NCI-H69 (cell line): ENCODE data around the gene RRP1B.
"Not testable (repeated sequence)": the region's sequence is repeated elsewhere in the genome, so short reads cannot be mapped to it uniquely, and the experiment has no call there.

Experiments
- DNase-seq: peaks from one replicate; lab custom pipeline; 2025; lab: John Stamatoyannopoulos, UW

Gene RRP1B, protein sequence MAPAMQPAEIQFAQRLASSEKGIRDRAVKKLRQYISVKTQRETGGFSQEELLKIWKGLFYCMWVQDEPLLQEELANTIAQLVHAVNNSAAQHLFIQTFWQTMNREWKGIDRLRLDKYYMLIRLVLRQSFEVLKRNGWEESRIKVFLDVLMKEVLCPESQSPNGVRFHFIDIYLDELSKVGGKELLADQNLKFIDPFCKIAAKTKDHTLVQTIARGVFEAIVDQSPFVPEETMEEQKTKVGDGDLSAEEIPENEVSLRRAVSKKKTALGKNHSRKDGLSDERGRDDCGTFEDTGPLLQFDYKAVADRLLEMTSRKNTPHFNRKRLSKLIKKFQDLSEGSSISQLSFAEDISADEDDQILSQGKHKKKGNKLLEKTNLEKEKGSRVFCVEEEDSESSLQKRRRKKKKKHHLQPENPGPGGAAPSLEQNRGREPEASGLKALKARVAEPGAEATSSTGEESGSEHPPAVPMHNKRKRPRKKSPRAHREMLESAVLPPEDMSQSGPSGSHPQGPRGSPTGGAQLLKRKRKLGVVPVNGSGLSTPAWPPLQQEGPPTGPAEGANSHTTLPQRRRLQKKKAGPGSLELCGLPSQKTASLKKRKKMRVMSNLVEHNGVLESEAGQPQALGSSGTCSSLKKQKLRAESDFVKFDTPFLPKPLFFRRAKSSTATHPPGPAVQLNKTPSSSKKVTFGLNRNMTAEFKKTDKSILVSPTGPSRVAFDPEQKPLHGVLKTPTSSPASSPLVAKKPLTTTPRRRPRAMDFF

GRCh38 chr21:43659136-43660000 is at the start of gene RRP1B, which contains the start of gene HSF2BP:
RRP1B (plus strand) TSS chr21:43659560; CDS start chr21:43659665, 105 bp downstream.
HSF2BP (minus strand) TSS chr21:43659488; CDS start chr21:43658096, 1,392 bp downstream.
- peak; percentile 97 for DNase-seq

DNA sequence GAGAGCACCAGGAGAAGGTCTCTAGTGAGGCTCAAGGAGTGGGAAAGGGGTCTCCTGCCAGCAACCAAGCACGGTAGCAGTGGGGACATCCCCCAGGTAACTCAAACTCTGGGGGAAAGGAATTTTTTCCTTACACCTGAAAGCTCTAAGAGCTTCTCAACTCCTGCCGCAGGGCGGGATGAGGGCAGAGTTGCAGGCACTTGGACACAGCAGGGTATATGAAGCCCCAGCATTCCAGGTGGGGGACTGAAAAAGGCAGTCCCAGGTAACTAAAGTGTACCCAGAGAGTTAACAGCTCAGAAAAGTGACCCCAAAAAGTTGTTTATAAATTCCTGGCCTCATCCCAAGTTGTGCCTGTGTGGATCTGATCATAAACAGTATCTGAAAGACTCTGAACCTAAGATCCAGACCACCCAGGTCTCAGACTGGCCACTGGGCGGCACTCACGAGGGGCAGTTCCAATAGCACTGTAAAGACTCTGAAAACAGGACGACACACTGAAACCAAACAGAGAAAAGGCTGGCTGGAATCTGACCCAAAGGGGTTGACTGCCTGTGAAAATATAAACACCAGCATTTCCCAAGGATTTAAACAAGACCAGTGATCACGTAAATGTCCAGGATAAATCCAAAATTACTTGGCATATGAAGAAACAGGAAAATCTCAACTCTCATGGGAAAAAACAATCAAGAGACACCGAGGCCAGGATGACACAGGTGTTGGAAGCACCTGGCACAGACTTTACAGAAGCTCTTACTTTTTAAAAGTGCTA is 47.6 kb upstream of the RRP1B start:
- peak; percentile 81 for DNase-seq

DNA sequence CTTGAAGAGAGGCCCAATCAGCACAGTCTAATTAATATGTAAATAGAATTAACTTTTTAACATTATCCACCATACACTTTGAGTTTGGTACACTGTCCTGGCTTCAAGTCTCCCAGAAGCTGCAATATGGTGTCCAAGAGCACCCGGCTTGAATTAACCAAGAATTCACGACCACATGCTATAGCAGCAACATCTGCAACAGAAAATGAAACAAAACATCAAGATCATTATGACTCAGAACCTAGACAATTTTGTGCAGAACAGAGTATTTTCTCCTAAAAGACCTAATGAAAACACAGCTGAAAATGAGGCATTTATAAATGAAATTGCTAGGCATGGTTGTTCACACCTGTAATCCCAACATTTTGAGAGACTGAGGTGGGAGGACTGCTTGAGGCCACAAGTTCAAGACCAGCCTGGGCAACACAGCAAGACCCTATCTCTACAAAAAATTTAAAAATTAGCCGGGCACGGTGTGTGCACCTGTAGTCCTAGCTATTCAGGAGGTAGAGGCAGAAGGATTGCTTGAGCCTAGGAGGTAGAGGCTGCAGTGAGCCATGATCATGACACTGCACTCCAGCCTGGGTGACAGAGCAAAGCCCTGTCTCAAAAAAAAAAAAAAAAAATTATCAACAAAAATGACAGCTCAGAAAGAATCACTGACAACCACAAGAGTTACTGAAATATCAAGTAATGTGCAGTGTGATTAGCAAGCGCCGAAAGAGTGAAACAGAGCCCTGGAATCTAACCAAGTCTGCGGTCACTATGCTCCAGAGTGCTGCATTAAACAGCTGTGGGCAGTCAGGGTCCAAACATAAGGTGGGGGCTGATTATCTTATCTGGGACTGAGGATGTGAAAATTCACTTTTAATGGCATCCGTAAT is 45.4 kb upstream of the RRP1B start:
- no peak for DNase-seq

DNA sequence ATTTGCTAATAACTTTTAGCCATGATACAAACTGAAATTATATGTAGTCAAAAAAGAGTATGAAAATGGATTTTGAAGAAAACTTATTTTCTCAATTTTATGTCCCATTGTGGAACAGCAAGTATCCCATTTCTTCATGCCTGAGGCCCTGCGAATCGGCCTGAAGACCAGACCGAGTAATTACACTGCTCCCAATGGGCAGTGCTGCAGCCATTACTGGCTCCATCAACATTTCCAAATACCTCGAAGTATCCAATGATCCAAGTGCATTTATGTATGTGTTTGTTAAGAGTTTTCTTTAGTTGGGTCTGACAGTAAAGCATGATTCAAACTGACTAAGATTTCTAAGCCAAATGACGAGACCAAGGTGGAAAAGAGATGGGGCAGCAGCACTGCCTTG is 44.5 kb upstream of the RRP1B start:
- DNase-seq, result no peak

GRCh38 chr21:43616861-43617260 is 42.5 kb upstream of the RRP1B start:
- not testable (repeated sequence) for DNase-seq

- no peak for DNase-seq
Observed at GRCh38 chr21:43618940-43619339, 40.4 kb upstream of the RRP1B start.

DNA sequence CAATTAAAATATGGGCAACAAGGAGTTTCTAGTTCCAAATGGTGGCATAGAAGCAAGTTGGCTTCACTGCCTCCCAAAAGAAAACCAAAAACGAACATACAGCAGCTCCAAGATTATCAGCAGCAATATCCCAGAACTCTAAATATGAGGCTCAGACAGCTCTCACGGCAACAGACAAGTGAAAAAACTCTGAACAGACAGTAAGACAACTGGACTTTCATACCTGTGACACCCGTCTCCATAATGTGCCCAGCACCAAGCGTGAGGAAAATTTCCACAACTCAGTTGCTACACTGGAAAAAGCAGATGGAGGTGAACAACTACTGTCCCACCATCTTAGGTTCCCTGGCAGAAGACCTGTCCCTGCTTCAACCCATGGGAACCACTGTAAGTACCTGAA is 40.0 kb upstream of the RRP1B start:
- DNase-seq, result no peak

GRCh38 chr21:43619856-43620255 is 39.5 kb upstream of the RRP1B start:
- peak; percentile 34 for DNase-seq

DNA sequence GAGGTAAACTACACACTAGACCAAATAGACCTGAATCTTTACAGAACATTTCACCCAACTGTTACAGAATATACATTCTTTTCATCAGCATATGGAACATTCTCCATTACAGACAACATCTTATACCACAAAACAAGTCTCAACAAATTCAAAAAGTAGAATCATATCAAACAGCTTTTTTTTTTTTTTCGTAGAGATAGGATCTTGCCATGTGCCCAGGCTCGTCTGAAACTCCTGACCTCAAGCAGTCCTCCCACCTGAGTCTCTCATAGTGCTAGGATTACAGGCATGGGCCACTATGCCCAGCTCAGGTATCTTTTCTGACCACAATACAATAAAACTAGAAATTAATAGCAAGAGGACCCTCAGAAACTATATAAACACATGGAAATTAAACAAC is 36.6 kb upstream of the RRP1B start:
- no peak for DNase-seq

GRCh38 chr21:43623588-43623987 is 35.8 kb upstream of the RRP1B start:
- no peak for DNase-seq

- DNase-seq, result peak; percentile 38
Observed at GRCh38 chr21:43624339-43624738, 35.0 kb upstream of the RRP1B start.

- no peak for DNase-seq
Observed at GRCh38 chr21:43626390-43626789, 33.0 kb upstream of the RRP1B start.

DNA sequence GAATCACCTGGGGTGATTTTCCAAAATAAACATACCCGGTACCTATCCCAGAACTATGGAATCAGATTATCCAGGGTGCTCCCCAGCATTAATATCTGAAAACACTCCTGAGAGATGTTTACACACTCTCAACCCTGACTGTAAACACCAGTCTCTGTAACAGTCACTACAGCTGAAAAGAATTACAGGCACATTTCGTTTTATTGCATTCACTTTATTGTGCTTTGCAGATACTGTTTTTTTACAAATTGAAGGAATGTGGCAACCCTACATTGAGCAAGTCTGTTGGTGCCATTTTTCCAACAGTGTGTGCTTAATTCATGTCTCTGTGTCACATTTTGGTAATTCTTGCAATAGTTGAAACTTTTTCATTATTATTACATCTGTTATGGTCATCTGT is 31.8 kb upstream of the RRP1B start:
- DNase-seq, result no peak

DNA sequence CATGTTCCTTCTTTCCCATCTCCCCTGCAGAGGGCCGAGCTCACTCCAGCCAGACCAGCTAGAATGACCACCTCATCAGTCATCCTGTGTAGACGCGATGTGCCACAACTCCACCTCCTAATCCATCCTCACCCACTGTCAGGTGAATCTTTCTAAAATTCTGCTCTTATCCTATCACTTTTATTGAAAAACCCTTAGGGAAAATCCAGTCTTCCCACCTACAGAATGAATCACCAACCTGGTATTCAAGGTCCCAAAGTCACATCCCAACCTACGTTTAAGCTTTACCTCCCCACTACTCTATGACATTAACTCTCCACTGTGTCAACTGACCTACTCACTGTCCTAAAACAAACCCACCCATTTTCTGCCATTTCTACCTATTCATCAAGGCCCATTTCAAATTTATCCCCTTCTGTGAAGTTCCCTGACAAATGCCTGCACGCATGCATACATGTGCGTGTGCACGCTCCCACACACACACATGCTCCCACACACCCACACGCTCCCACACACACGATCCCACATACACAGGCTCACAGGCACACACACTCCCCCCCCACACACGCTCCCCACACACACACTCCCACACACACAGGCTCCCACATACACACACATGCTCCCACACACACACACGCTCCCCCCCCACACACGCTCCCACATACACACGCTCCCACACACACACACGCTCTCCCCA is 27.8 kb upstream of the RRP1B start:
- DNase-seq, result no peak

GRCh38 chr21:43632373-43632905 is 26.9 kb upstream of the RRP1B start:
- no peak for DNase-seq

- DNase-seq, result no peak
Observed at GRCh38 chr21:43634618-43635017, 24.7 kb upstream of the RRP1B start.

- DNase-seq, result no peak
Observed at GRCh38 chr21:43635436-43635835, 23.9 kb upstream of the RRP1B start.

DNA sequence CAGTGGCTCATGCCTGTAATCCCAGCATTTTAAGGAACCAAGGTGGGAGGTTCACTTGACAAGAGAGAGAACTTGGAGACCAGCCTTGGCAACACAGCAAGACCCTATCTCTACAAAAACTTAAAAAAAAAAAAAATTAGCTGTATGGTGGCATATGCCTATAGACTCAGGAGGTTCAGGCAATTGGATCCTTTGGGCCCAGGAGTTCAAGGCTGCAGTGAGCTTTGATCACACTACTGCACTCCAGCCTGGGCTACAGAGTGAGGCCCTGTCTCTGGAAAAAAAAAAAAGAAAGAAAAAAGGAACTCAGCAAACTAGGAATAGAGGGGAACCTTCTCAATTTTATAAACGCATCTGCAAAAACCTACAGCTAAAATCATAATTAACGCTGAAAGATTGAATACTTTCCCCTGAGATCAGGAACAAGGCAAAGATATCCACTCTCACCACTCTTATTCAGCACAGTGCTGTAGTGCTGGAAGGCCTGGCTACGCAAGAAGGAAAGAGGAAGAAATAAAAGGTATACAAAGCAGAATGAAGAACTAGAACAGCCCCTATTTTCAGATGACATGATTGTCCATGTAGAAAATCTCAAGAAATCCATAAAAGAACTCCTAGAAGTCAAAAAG is 21.7 kb upstream of the RRP1B start:
- DNase-seq, result no peak
